Measurements from ENCODE around the gene ARHGEF7. TPM values are rescaled to one million over a fixed set of nuclear protein-coding genes. Genes with fewer than 3 reads are reported as not detected.

ARHGEF7 gene
- total and polyA plus RNA-seq, 5 donors = 21.3 to 43.9 (median 35.3) TPM

DNA sequence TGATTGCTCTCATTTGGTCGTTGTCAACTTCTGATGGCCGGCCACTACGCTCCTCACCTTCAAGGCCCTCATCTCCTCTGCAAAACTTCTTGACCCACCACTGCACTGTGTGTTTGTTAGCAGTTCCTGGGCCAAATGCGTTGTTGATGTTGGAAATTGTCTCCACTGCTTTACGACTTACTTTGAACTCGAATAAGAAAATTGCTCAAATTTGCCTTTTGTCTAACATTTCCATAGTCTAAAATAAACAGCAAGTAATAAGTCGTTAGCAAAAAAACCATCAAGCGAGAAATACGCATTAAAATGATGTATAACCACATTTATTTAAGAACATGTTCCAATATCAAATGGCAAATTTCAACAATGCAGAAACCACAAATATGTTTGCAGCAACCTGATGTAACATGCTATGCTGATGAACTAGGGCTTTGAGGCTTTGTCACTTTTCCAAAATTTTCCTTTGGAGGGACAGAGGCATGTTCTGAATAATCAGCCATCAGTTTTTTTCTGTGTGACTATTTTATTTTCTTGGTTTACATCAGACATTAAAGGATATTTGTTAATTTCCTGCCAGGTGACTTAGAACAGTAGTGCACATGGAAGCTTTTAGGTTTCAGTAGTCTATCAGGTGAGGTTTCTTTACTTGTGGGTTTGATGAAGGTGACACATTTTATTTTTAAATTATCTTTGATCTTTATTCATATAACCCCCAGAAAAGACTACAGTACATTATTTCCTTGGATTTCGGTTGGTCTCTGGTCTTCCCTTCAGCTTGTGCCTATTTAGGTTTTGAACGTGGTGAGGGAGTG is 130.7 kb downstream of the ARHGEF7 start:
- H3K4me1 ChIP-seq (ENCODE audit: control insufficient read depth, insufficient read depth, low read length) = peaks cover 2% of the 10 kb centered on the region
- no peak for ATAC-seq
- intact Hi-C loops (cut with DNase I) = no loop called here
- no peaks in the 10 kb centered on the region for H3K9me3 ChIP-seq (ENCODE audit: control insufficient read depth, low read length)
- no peak for DNase-seq
- no peaks in the 10 kb centered on the region for H3K27me3 ChIP-seq (ENCODE audit: control insufficient read depth, insufficient read depth)
- no peak overlapping the region for H3K4me3 ChIP-seq (ENCODE audit: low read length)
- 94% methylated on average over 11 of the region's 11 CpGs for WGBS
- no peak overlapping the region for H3K27ac ChIP-seq (ENCODE audit: low read length)

- Histone ChIP-seq H3K27me3 (ENCODE audit: control insufficient read depth, insufficient read depth) (no peaks in the 10 kb centered on the region), H3K27ac (ENCODE audit: low read length) (peak overlapping the region; percentile 42), H3K4me1 (ENCODE audit: control insufficient read depth, insufficient read depth, low read length) (peaks cover 5% of the 10 kb centered on the region), H3K9me3 (ENCODE audit: control insufficient read depth, low read length) (no peaks in the 10 kb centered on the region), H3K4me3 (ENCODE audit: low read length) (no peak overlapping the region)
- DNase-seq (no peak), ATAC-seq (peak; percentile 60 to 65)
- 67% methylated on average over 7 of the region's 7 CpGs for WGBS
- intact Hi-C loops (cut with DNase I) = no loop called here
Measured at GRCh38 chr13:111247552-111247951, 132.4 kb downstream of the ARHGEF7 start.

DNA sequence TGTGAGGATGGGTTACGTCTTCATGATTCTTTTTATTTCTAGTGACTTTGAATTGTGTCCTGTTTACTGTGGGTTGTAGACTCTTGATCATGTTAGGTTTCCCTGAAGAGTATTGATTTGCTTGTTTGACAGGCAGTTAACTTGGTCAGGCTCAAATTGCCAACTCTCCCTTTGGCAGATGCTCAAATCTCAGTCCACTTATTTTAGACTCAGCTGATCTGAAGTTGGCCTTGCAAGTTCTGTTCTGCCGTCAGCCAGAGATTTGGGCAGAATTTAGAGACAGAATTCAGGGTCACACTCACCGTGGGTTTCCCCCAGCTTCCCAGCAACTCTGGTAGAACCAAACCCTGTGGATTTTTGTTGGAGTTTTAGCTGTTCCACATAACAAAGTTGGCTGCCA is 133.7 kb downstream of the ARHGEF7 start:
- peak in 1 of 2 donors; percentile 11 for ATAC-seq
- intact Hi-C loops (cut with DNase I) = no loop called here
- H3K4me1 ChIP-seq (ENCODE audit: control insufficient read depth, insufficient read depth, low read length) = peaks cover 8% of the 10 kb centered on the region
- H3K27me3 ChIP-seq (ENCODE audit: control insufficient read depth, insufficient read depth) = no peaks in the 10 kb centered on the region
- no peaks in the 10 kb centered on the region for H3K9me3 ChIP-seq (ENCODE audit: control insufficient read depth, low read length)
- H3K4me3 ChIP-seq (ENCODE audit: low read length) = no peak overlapping the region
- peak overlapping the region; percentile 89 for H3K27ac ChIP-seq (ENCODE audit: low read length)
- no peak for DNase-seq
- WGBS = 58% methylated on average over 3 of the region's 3 CpGs

- Histone ChIP-seq H3K4me3 (ENCODE audit: low read length) (no peak overlapping the region), H3K27ac (ENCODE audit: low read length) (peak overlapping the region; percentile 89), H3K9me3 (ENCODE audit: control insufficient read depth, low read length) (no peaks in the 10 kb centered on the region), H3K4me1 (ENCODE audit: control insufficient read depth, insufficient read depth, low read length) (peaks cover 8% of the 10 kb centered on the region), H3K27me3 (ENCODE audit: control insufficient read depth, insufficient read depth) (no peaks in the 10 kb centered on the region)
- DNase-seq (no peak), ATAC-seq (no peak)
- whole genome bisulfite sequencing = 84% methylated on average over 12 of the region's 12 CpGs
- intact Hi-C loops (cut with DNase I) = no loop called here
Measured at GRCh38 chr13:111249637-111250360, 134.7 kb downstream of the ARHGEF7 start.

DNA sequence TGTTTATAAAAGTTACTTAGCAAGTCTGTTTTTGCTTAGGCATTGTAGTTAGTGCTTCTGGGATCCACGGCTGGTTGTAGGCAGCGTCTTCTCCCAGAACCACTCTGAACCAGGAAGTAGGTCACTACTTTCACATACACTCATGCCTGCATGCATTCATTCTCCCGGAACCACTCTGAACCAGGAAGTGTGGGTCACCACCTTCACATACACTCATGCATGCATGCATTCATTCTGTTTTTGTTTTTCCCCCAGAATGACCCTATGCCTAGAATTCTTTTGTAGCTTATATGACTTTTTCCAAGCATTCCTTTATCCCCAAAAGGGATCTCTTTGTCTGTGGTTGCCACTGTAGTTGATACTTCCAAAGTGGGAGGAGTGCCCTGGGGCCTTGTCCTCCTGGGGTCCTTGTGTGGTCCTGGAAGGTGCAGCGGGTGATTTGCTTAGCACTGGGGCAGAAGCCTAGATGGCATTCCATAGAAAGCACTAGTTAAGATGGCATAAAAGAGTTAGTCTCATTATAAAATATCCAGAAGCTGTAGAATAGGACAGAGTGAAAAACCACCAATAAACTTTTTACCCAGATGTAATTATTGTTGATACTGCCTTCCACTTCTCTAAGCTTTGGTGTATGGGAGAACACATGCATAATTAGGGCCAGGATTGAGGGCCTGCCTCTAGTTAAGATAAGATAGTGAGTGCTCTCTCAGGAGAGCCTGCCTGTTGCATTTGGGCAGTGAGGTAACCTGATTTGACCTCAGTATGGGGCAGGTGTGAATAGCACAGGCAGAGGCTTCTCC is 136.7 kb downstream of the ARHGEF7 start:
- H3K4me3 ChIP-seq (ENCODE audit: low read length) = no peak overlapping the region
- H3K27me3 ChIP-seq (ENCODE audit: control insufficient read depth, insufficient read depth) = no peaks in the 10 kb centered on the region
- 86% methylated on average over 4 of the region's 4 CpGs for WGBS
- ATAC-seq (peak; percentile 40 to 69), DNase-seq (no peak)
- H3K27ac ChIP-seq (ENCODE audit: low read length) = peak overlapping the region; percentile 67
- no peaks in the 10 kb centered on the region for H3K9me3 ChIP-seq (ENCODE audit: control insufficient read depth, low read length)
- H3K4me1 ChIP-seq (ENCODE audit: control insufficient read depth, insufficient read depth, low read length) = peaks cover 10% of the 10 kb centered on the region
- intact Hi-C loops (cut with DNase I) = no loop called here

DNA sequence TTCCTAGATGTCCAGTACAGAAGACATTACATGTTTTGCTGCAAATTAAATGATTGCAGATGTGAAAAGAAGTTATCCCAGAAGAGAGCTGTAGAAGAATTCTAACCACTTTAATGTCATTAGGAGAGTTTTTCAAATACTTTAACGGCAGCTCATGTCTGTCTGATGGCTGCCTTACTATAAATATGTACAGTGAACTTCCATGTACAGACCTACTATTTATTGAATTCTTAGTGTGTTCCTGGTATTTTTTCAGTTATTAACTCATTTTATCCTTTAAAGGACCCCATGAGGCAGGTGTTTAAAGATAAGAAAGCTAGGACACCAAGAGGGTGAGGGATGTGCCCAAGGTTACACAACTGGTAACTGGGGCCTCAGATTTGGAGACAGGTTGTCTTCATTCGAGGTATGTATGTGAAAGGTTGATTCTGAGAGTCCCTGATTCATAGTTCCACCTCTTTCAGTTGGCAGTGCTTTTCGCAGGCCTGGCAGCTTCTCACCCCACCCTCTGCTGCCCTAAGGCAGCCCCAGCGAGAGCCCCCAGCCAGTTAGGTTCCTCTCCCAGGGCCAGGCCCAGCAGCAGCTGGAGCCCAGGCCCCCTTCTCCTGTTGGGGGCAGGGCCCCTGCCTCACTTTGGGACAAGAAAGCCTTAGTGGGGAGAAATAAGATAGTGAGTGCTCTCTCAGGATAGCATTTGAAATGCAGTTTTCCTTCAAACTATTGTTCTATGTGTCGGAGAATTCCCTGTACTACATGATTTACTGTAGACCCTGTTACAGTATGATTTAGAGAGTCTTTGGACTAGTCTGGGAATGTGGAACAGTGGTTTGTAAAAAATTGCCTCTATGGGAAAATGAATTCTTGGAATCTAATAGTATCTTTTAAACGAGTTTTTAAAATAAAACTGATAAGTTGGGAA is 137.6 kb downstream of the ARHGEF7 start:
- Histone ChIP-seq H3K9me3 (ENCODE audit: control insufficient read depth, low read length) (no peaks in the 10 kb centered on the region), H3K27me3 (ENCODE audit: control insufficient read depth, insufficient read depth) (no peaks in the 10 kb centered on the region), H3K4me1 (ENCODE audit: control insufficient read depth, insufficient read depth, low read length) (peaks cover 10% of the 10 kb centered on the region), H3K4me3 (ENCODE audit: low read length) (no peak overlapping the region), H3K27ac (ENCODE audit: low read length) (peak overlapping the region; percentile 67)
- intact Hi-C loops (cut with DNase I) = no loop called here
- peak; percentile 65 to 73 for ATAC-seq
- peak in 1 of 3 donors; percentile 48 for DNase-seq
- 65% methylated on average over 6 of the region's 6 CpGs for WGBS

- H3K27ac ChIP-seq (ENCODE audit: low read length) = peak overlapping the region; percentile 31
- DNase-seq = no peak
- no peak for ATAC-seq
Measured at GRCh38 chr13:111253365-111253872, 138.3 kb downstream of the ARHGEF7 start.

GRCh38 chr13:111255228-111255790 is 140.2 kb downstream of the ARHGEF7 start:
- no peak overlapping the region for H3K4me3 ChIP-seq (ENCODE audit: low read length)
- WGBS = 95% methylated on average over 10 of the region's 10 CpGs
- no peaks in the 10 kb centered on the region for H3K27me3 ChIP-seq (ENCODE audit: control insufficient read depth, insufficient read depth)
- no peak for DNase-seq
- peaks cover 8% of the 10 kb centered on the region for H3K4me1 ChIP-seq (ENCODE audit: control insufficient read depth, insufficient read depth, low read length)
- no peak overlapping the region for H3K27ac ChIP-seq (ENCODE audit: low read length)
- intact Hi-C loops (cut with DNase I) = no loop called here
- no peak for ATAC-seq
- no peaks in the 10 kb centered on the region for H3K9me3 ChIP-seq (ENCODE audit: control insufficient read depth, low read length)

More at GRCh38 chr13:111253365-111253872, 138.3 kb downstream of the ARHGEF7 start:
- intact Hi-C loops (cut with DNase I) = no loop called here
- H3K4me1 ChIP-seq (ENCODE audit: control insufficient read depth, insufficient read depth, low read length) = peaks cover 8% of the 10 kb centered on the region
- no peak overlapping the region for H3K4me3 ChIP-seq (ENCODE audit: low read length)
- no peaks in the 10 kb centered on the region for H3K27me3 ChIP-seq (ENCODE audit: control insufficient read depth, insufficient read depth)
- 85% methylated on average over 9 of the region's 9 CpGs for WGBS
- H3K9me3 ChIP-seq (ENCODE audit: control insufficient read depth, low read length) = no peaks in the 10 kb centered on the region

GRCh38 chr13:111256458-111256857 is 141.3 kb downstream of the ARHGEF7 start:
- peaks cover 8% of the 10 kb centered on the region for H3K4me1 ChIP-seq (ENCODE audit: control insufficient read depth, insufficient read depth, low read length)
- intact Hi-C loops (cut with DNase I) = no loop called here
- no peak for ATAC-seq
- no peaks in the 10 kb centered on the region for H3K27me3 ChIP-seq (ENCODE audit: control insufficient read depth, insufficient read depth)
- H3K9me3 ChIP-seq (ENCODE audit: control insufficient read depth, low read length) = no peaks in the 10 kb centered on the region
- H3K27ac ChIP-seq (ENCODE audit: low read length) = peak overlapping the region; percentile 16
- no peak overlapping the region for H3K4me3 ChIP-seq (ENCODE audit: low read length)
- WGBS = 98% methylated on average over 8 of the region's 8 CpGs
- no peak for DNase-seq

DNA sequence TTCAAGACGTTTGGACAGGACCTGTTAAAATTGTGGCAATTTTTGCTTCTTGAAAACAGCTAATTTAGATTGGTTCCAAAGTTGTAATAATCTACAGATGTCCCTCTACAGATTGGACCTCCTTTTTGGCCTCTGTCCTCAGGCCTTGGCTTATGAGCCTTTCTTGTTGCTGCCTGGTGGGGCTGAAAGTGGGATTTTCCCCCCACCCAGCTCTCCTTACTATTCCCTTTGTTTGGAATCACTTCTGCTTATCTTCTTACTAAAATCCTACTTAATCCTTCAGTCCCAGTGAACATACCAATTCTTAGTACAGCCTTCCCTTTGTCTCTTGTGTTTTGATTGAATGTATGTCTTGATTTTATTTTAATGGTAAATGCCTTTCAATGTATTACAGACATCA is 141.8 kb downstream of the ARHGEF7 start:
- DNase-seq (no peak), ATAC-seq (no peak)
- H3K9me3 ChIP-seq (ENCODE audit: control insufficient read depth, low read length) = no peaks in the 10 kb centered on the region
- intact Hi-C loops (cut with DNase I) = no loop called here
- no peak overlapping the region for H3K4me3 ChIP-seq (ENCODE audit: low read length)
- H3K4me1 ChIP-seq (ENCODE audit: control insufficient read depth, insufficient read depth, low read length) = peaks cover 5% of the 10 kb centered on the region
- peak overlapping the region; percentile 16 for H3K27ac ChIP-seq (ENCODE audit: low read length)
- WGBS = 51% methylated on average over 1 of the region's 1 CpG
- H3K27me3 ChIP-seq (ENCODE audit: control insufficient read depth, insufficient read depth) = no peaks in the 10 kb centered on the region

All from right cardiac atrium (tissue), 5 donors.